Vagina (tissue), 2 donors: ENCODE measurements around the gene PAFAH1B1.

ENCODE experiments used
- POLR2A ChIP-seq, 2 donors: fragments of 450-650 bp; IDR thresholded peaks; one replicate each; pipeline ENCODE4 v1.6.1; 2017; ENCODE audit warnings: antibody characterized with exemption in 2 of 2, mild to moderate bottlenecking in 2 of 2, moderate library complexity in 2 of 2
- TF ChIP-seq, protein P1 (sequence below), 3 experiments: fragments of 450-650 bp in 2 of 3; fragments of 200-600 bp in 1 of 3; sonication (generic) in 1 of 3; IDR thresholded peaks; one replicate each; pipeline ENCODE4 v1.5.1; 2017 to 2019; ENCODE audit warnings: antibody characterized with exemption in 3 of 3, mild to moderate bottlenecking in 2 of 3, moderate library complexity in 2 of 3

- no peak for TF ChIP-seq POLR2A (IDR thresholded peaks at IDR 0.05)
- TF ChIP-seq, protein P1, sequence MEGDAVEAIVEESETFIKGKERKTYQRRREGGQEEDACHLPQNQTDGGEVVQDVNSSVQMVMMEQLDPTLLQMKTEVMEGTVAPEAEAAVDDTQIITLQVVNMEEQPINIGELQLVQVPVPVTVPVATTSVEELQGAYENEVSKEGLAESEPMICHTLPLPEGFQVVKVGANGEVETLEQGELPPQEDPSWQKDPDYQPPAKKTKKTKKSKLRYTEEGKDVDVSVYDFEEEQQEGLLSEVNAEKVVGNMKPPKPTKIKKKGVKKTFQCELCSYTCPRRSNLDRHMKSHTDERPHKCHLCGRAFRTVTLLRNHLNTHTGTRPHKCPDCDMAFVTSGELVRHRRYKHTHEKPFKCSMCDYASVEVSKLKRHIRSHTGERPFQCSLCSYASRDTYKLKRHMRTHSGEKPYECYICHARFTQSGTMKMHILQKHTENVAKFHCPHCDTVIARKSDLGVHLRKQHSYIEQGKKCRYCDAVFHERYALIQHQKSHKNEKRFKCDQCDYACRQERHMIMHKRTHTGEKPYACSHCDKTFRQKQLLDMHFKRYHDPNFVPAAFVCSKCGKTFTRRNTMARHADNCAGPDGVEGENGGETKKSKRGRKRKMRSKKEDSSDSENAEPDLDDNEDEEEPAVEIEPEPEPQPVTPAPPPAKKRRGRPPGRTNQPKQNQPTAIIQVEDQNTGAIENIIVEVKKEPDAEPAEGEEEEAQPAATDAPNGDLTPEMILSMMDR (IDR thresholded peaks at IDR 0.05): no peak
Measured at GRCh38 chr17:2701996-2702741, 108.7 kb downstream of the PAFAH1B1 start.
